Prostate gland (tissue), 2 donors: ENCODE measurements around the gene CEP131.

Experiments
- POLR2A ChIP-seq: fragments of 450-650 bp; IDR thresholded peaks from one replicate; pipeline ENCODE4 v1.6.1; 2016; ENCODE audit warnings: antibody characterized with exemption, mild to moderate bottlenecking
- TF ChIP-seq, protein P1 (sequence below), 4 experiments: fragments of 200-600 bp in 2 of 4; fragments of 450-650 bp in 2 of 4; sonication (generic) in 2 of 4; IDR thresholded peaks; 1 replicate in 3 of 4; 2 replicates in 1 of 4; pipeline ENCODE4 v1.5.1; 2016 to 2019; ENCODE audit warnings: antibody characterized with exemption in 4 of 4, mild to moderate bottlenecking in 2 of 4, moderate library complexity in 2 of 4

GRCh38 chr17:81234506-81234855, 11.7 kb upstream of the CEP131 start:
- TF ChIP-seq POLR2A = no peak
- TF ChIP-seq, protein P1, sequence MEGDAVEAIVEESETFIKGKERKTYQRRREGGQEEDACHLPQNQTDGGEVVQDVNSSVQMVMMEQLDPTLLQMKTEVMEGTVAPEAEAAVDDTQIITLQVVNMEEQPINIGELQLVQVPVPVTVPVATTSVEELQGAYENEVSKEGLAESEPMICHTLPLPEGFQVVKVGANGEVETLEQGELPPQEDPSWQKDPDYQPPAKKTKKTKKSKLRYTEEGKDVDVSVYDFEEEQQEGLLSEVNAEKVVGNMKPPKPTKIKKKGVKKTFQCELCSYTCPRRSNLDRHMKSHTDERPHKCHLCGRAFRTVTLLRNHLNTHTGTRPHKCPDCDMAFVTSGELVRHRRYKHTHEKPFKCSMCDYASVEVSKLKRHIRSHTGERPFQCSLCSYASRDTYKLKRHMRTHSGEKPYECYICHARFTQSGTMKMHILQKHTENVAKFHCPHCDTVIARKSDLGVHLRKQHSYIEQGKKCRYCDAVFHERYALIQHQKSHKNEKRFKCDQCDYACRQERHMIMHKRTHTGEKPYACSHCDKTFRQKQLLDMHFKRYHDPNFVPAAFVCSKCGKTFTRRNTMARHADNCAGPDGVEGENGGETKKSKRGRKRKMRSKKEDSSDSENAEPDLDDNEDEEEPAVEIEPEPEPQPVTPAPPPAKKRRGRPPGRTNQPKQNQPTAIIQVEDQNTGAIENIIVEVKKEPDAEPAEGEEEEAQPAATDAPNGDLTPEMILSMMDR (IDR thresholded peaks at IDR 0.05) = no peak
